SK-N-SH (cell line): ENCODE results near the gene ZSCAN5C. TPM values are rescaled to one million over a fixed set of nuclear protein-coding genes. Genes with fewer than 3 reads are reported as not detected.
A peak's percentile ranks its signal among the peaks of the same experiment; 100 is the strongest.

Experiments used
- CTCF ChIA-PET: fragments of 300-600, 350-600 bp; formaldehyde crosslinking; extraction: SDS; loops from one replicate; lab custom pipeline; 2021; lab: Yijun Ruan, JAX
- POLR2A ChIA-PET: fragments of 350-600 bp; sonication (Branson Sonifier 250); formaldehyde crosslinking; extraction: SDS; loops from one replicate; lab custom pipeline; 2020; ENCODE audit warnings: antibody characterized with exemption, inconsistent platforms; lab: Yijun Ruan, JAX
- DNase-seq: peaks from one replicate; pipeline ENCODE4 v3.0.0; 2012
- H2AFZ ChIP-seq: fragments of 200-600 bp; sonication (generic); 2 replicates; pipeline ENCODE4 v1.8.1; 2016; ENCODE audit warnings: antibody characterized with exemption, mild to moderate bottlenecking, low read depth
- H3F3A ChIP-seq: fragments of 200-600 bp; sonication (generic); replicated peaks from 2 replicates; pipeline ENCODE3; 2016; ENCODE audit warnings: antibody characterized with exemption, mild to moderate bottlenecking; ENCODE audit not compliant: insufficient read depth
- H3K27ac ChIP-seq, 2 experiments: fragments of 200-500 bp in 1 of 2; fragments of 200-600 bp in 1 of 2; sonication (Bioruptor generic) in 1 of 2; sonication (generic), shearing (Covaris generic) in 1 of 2; 2 replicates each; pipeline versions ENCODE4 v1.5.1 to v1.6.1; 2014 to 2016; ENCODE audit warnings: low read depth in 2 of 2, inconsistent platforms in 1 of 2, low read length in 1 of 2, mild to moderate bottlenecking in 1 of 2, mixed read lengths in 1 of 2
- H3K27me3 ChIP-seq: fragments of 200-600 bp; sonication (generic), shearing (Covaris generic); 2 replicates; pipeline ENCODE4 v1.6.1; 2016; ENCODE audit warnings: mixed run types; ENCODE audit not compliant: insufficient read depth
- H3K36me3 ChIP-seq, 2 experiments: fragments of 200-500 bp in 1 of 2; fragments of 200-600 bp in 1 of 2; sonication (Bioruptor generic) in 1 of 2; sonication (generic) in 1 of 2; replicated peaks in 1 of 2; 2 replicates each; pipeline versions ENCODE3 to v1.5.1; 2014 to 2016; ENCODE audit warnings: low read length in 1 of 2, mild to moderate bottlenecking in 1 of 2; ENCODE audit not compliant: insufficient read depth in 2 of 2, control insufficient read depth in 1 of 2
- H3K4me1 ChIP-seq, 2 experiments: fragments of 200-500 bp in 1 of 2; fragments of 200-600 bp in 1 of 2; sonication (Bioruptor generic) in 1 of 2; sonication (generic), shearing (Covaris generic) in 1 of 2; 2 replicates each; pipeline versions ENCODE4 v1.5.1 to v1.6.1; 2014 to 2016; ENCODE audit warnings: low read depth in 1 of 2, low read length in 1 of 2, mixed run types in 1 of 2; ENCODE audit not compliant: insufficient read depth in 2 of 2, control insufficient read depth in 1 of 2
- H3K4me2 ChIP-seq: fragments of 200-600 bp; sonication (generic), shearing (Covaris generic); 2 replicates; pipeline ENCODE4 v1.6.1; 2017; ENCODE audit warnings: mixed run types
- H3K4me3 ChIP-seq, 2 experiments: fragments of 200-500 bp in 1 of 2; fragments of 200-600 bp in 1 of 2; sonication (Bioruptor generic) in 1 of 2; sonication (generic), shearing (Covaris generic) in 1 of 2; 2 replicates each; pipeline versions ENCODE4 v1.5.1 to v1.8.1; 2014 to 2016; ENCODE audit warnings: low read depth in 2 of 2, inconsistent platforms in 1 of 2, low read length in 1 of 2, mild to moderate bottlenecking in 1 of 2, mixed read lengths in 1 of 2, moderate library complexity in 1 of 2
- H3K79me2 ChIP-seq: fragments of 200-600 bp; sonication (generic); 2 replicates; pipeline ENCODE4 v1.8.1; 2017; ENCODE audit warnings: mild to moderate bottlenecking; ENCODE audit not compliant: insufficient read depth
- H3K9ac ChIP-seq: fragments of 200-600 bp; sonication (generic); 2 replicates; pipeline ENCODE4 v1.6.1; 2017; ENCODE audit warnings: mixed run types
- H3K9me2 ChIP-seq: fragments of 200-600 bp; sonication (generic); 2 replicates; pipeline ENCODE4 v1.6.1; 2017; ENCODE audit warnings: mixed run types
- H3K9me3 ChIP-seq: fragments of 200-600 bp; sonication (generic); 2 replicates; pipeline ENCODE4 v1.6.1; 2017; ENCODE audit warnings: mixed run types, mild to moderate bottlenecking, moderate library complexity
- H4K20me1 ChIP-seq: fragments of 200-600 bp; sonication (generic); 2 replicates; pipeline ENCODE4 v1.6.1; 2017; ENCODE audit warnings: mild to moderate bottlenecking, mixed run types; ENCODE audit not compliant: insufficient read depth
- ELF1 ChIP-seq: IDR thresholded peaks from 2 replicates; pipeline ENCODE4 v1.4.0; 2012
- FOXJ3 ChIP-seq: sonication (generic); formaldehyde crosslinking; IDR thresholded peaks from 2 replicates; pipeline ENCODE4 v1.5.1; 2020; ENCODE audit warnings: mild to moderate bottlenecking, missing genetic modification reagents
- FOXM1 ChIP-seq: IDR thresholded peaks from 2 replicates; pipeline ENCODE4 v1.4.0; 2012; ENCODE audit warnings: low read depth, mild to moderate bottlenecking
- GABPA ChIP-seq: IDR thresholded peaks from 2 replicates; pipeline ENCODE4 v1.4.0; 2012; ENCODE audit warnings: low read depth, mild to moderate bottlenecking
- NRF1 ChIP-seq: IDR thresholded peaks from 2 replicates; pipeline ENCODE4 v1.6.1; 2012; ENCODE audit warnings: low read depth, mild to moderate bottlenecking, low read length
- POLR2AphosphoS5 ChIP-seq: IDR thresholded peaks from 2 replicates; pipeline ENCODE4 v1.6.1; 2012; ENCODE audit warnings: low read depth, low read length
- RAD21 ChIP-seq: IDR thresholded peaks from 2 replicates; pipeline ENCODE4 v1.6.1; 2012; ENCODE audit warnings: mild to moderate bottlenecking, low read length
- RCOR1 ChIP-seq: fragments of 150-350 bp; IDR thresholded peaks from 2 replicates; pipeline ENCODE4 v1.6.1; 2017; ENCODE audit warnings: antibody characterized with exemption, low read length
- RXRA ChIP-seq: IDR thresholded peaks from 2 replicates; pipeline ENCODE4 v1.4.0; 2012; ENCODE audit warnings: low read depth, mild to moderate bottlenecking, borderline replicate concordance
- TCF12 ChIP-seq: IDR thresholded peaks from 2 replicates; pipeline ENCODE4 v1.4.0; 2012
- WGBS: methylation state at CpG from one replicate; pipeline ENCODE4 v1.1.6; 2017; ENCODE audit warnings: low lambda C conversion rate; 5-methylcytosine and 5-hydroxymethylcytosine counted together
- polyA plus RNA-seq, 3 experiments: library from polyadenylated mRNA; depleted of rRNA; stranded (reverse); fragments of >200 nt; gene quantifications; 2 replicates each; pipeline ENCODE4 v1.2.3, GENCODE V29; 2012
- TF ChIP-seq, protein P1 (sequence below): IDR thresholded peaks from 2 replicates; pipeline ENCODE4; 2012
- TF ChIP-seq, protein P2 (sequence below): IDR thresholded peaks from 2 replicates; pipeline ENCODE4 v1.4.0; 2012; ENCODE audit warnings: low read depth
- TF ChIP-seq, protein P3 (sequence below): IDR thresholded peaks from 2 replicates; pipeline ENCODE4 v1.4.0; 2012; ENCODE audit warnings: low read depth, borderline replicate concordance
- TF ChIP-seq, protein P4 (sequence below): IDR thresholded peaks from 2 replicates; pipeline ENCODE4 v1.4.0; 2012; ENCODE audit warnings: low read depth, borderline replicate concordance
- TF ChIP-seq, protein P5 (sequence below): fragments of 200-600 bp; sonication (generic); IDR thresholded peaks from 2 replicates; pipeline ENCODE4 v1.6.1; 2017; ENCODE audit warnings: antibody characterized with exemption, mild to moderate bottlenecking, moderate library complexity
- TF ChIP-seq, protein P6 (sequence below): fragments of 150-350 bp; IDR thresholded peaks from 2 replicates; pipeline ENCODE4 v1.6.1; 2016; ENCODE audit warnings: mild to moderate bottlenecking, low read depth, low read length

The ZSCAN5C gene
- polyA plus RNA-seq, 1 of the 3 experiments (the other 2 are of a cell fraction) = not detected

DNA sequence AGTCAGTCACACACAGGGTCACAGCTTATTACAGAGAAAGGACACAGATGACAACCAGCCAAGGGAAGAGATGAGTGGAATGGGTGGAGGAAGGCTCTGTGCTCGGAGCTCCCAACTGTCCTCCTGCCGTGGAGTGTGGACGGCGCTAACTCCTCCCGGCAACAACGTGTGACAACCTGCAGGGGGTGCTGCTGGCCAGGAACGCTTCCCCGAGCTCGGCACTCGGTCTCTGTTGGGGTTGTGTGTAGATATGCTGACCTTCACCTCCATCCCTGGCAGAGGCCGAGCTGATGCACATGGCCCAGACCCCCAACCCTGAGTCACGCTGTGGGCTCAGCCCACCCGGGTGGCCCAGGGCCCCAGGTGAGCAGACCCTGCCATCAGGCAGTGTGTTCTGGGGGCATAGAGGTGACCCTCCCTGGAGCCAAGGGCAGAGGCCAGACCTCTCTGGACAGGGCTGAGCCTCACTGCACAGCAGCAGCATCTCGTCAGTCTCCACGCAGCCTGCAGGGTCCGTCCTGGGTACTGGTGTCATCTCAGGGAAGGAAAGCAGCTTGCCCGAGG lies 46.9 kb upstream of the ZSCAN5C start:
- Histone ChIP-seq H2AFZ (no peak overlapping the region), H3K4me1 (no peaks in the 10 kb centered on the region; a peak in 1 of 4 replicates), H3F3A (no peaks in the 10 kb centered on the region), H3K4me3 (no peak overlapping the region), H4K20me1 (peaks cover 17% of the 10 kb centered on the region; the same call in 1 of the 2 replicates), H3K36me3 (peaks cover 0 to 29% of the 10 kb centered on the region in 2 experiments), H3K9ac (no peak overlapping the region), H3K4me2 (no peak overlapping the region), H3K27ac (no peak overlapping the region), H3K79me2 (peaks cover 18% of the 10 kb centered on the region; the same call in 1 of the 2 replicates), H3K9me2 (no peaks in the 10 kb centered on the region), H3K9me3 (no peaks in the 10 kb centered on the region), H3K27me3 (no peaks in the 10 kb centered on the region)
- ChIA-PET CTCF (interaction anchor here (0.8 to 2.9 kb wide), 12 partner anchors 10 to 178 kb away, joined by 3 to 14 read pairs (median 4); no protein-coding TSS in a partner anchor), POLR2A (no interaction called here)
- peak; percentile 59 for DNase-seq
- TF ChIP-seq RXRA = no peak
- no peak for TF ChIP-seq TCF12
- no peak for TF ChIP-seq NRF1
- TF ChIP-seq, protein P1, sequence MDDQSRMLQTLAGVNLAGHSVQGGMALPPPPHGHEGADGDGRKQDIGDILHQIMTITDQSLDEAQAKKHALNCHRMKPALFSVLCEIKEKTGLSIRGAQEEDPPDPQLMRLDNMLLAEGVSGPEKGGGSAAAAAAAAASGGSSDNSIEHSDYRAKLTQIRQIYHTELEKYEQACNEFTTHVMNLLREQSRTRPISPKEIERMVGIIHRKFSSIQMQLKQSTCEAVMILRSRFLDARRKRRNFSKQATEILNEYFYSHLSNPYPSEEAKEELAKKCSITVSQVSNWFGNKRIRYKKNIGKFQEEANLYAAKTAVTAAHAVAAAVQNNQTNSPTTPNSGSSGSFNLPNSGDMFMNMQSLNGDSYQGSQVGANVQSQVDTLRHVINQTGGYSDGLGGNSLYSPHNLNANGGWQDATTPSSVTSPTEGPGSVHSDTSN = no peak
- TF ChIP-seq, protein P2, sequence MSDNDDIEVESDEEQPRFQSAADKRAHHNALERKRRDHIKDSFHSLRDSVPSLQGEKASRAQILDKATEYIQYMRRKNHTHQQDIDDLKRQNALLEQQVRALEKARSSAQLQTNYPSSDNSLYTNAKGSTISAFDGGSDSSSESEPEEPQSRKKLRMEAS = no peak
- TF ChIP-seq, protein P3, sequence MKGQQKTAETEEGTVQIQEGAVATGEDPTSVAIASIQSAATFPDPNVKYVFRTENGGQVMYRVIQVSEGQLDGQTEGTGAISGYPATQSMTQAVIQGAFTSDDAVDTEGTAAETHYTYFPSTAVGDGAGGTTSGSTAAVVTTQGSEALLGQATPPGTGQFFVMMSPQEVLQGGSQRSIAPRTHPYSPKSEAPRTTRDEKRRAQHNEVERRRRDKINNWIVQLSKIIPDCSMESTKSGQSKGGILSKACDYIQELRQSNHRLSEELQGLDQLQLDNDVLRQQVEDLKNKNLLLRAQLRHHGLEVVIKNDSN = no peak
- TF ChIP-seq, protein P4, sequence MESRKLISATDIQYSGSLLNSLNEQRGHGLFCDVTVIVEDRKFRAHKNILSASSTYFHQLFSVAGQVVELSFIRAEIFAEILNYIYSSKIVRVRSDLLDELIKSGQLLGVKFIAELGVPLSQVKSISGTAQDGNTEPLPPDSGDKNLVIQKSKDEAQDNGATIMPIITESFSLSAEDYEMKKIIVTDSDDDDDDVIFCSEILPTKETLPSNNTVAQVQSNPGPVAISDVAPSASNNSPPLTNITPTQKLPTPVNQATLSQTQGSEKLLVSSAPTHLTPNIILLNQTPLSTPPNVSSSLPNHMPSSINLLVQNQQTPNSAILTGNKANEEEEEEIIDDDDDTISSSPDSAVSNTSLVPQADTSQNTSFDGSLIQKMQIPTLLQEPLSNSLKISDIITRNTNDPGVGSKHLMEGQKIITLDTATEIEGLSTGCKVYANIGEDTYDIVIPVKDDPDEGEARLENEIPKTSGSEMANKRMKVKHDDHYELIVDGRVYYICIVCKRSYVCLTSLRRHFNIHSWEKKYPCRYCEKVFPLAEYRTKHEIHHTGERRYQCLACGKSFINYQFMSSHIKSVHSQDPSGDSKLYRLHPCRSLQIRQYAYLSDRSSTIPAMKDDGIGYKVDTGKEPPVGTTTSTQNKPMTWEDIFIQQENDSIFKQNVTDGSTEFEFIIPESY = no peak
- no peak for TF ChIP-seq FOXJ3 (CRISPR knock-in tag)
- TF ChIP-seq, protein P5, sequence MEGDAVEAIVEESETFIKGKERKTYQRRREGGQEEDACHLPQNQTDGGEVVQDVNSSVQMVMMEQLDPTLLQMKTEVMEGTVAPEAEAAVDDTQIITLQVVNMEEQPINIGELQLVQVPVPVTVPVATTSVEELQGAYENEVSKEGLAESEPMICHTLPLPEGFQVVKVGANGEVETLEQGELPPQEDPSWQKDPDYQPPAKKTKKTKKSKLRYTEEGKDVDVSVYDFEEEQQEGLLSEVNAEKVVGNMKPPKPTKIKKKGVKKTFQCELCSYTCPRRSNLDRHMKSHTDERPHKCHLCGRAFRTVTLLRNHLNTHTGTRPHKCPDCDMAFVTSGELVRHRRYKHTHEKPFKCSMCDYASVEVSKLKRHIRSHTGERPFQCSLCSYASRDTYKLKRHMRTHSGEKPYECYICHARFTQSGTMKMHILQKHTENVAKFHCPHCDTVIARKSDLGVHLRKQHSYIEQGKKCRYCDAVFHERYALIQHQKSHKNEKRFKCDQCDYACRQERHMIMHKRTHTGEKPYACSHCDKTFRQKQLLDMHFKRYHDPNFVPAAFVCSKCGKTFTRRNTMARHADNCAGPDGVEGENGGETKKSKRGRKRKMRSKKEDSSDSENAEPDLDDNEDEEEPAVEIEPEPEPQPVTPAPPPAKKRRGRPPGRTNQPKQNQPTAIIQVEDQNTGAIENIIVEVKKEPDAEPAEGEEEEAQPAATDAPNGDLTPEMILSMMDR = peak; percentile 49
- TF ChIP-seq FOXM1 = no peak
- TF ChIP-seq RAD21 = peak; percentile 16
- TF ChIP-seq GABPA = no peak
- TF ChIP-seq ELF1 = no peak
- TF ChIP-seq RCOR1 = no peak
- TF ChIP-seq, protein P6, sequence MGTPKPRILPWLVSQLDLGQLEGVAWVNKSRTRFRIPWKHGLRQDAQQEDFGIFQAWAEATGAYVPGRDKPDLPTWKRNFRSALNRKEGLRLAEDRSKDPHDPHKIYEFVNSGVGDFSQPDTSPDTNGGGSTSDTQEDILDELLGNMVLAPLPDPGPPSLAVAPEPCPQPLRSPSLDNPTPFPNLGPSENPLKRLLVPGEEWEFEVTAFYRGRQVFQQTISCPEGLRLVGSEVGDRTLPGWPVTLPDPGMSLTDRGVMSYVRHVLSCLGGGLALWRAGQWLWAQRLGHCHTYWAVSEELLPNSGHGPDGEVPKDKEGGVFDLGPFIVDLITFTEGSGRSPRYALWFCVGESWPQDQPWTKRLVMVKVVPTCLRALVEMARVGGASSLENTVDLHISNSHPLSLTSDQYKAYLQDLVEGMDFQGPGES = no peak
- TF ChIP-seq POLR2AphosphoS5 = no peak
- WGBS = 82% methylated on average over 14 of the region's 17 CpGs
